IMR-90 (cell line): ENCODE results near the gene HLA-DRB1. TPM values are rescaled to one million over a fixed set of nuclear protein-coding genes. Genes with fewer than 3 reads are reported as not detected.

Source experiments
- ATAC-seq: fragments of 200-7000 bp; cut with Tn5 transposase; 2 replicates; pipeline ENCODE4 v1.9.1; 2020; ENCODE audit warnings: low read depth, mild to moderate bottlenecking, moderate library complexity
- BruUV-seq: library from RNA; stranded (reverse); fragments of 400-500 nt; replicated peaks from 2 replicates; lab custom pipeline; 2021; lab: Mats Ljungman, UMichigan
- CTCF ChIA-PET: fragments of 300-600 bp; formaldehyde crosslinking; extraction: SDS; loops from one replicate; lab custom pipeline; 2021; ENCODE audit warnings: antibody characterized with exemption; lab: Yijun Ruan, JAX
- POLR2A ChIA-PET: fragments of 300-600 bp; sonication (Branson Sonifier 250); formaldehyde crosslinking; loops from one replicate; lab custom pipeline; 2022; ENCODE audit warnings: antibody characterized with exemption; ENCODE audit not compliant: unreplicated experiment; lab: Charles Lee
- DNase-seq: peaks from one replicate; pipeline ENCODE4 v3.0.0; 2013
- H2AFZ ChIP-seq: replicated peaks from 2 replicates; pipeline ENCODE3; 2013; ENCODE audit warnings: low read length, mild to moderate bottlenecking; ENCODE audit not compliant: poor library complexity
- H2AK5ac ChIP-seq: 2 replicates; pipeline ENCODE4 v1.6.1; 2013; ENCODE audit warnings: low read depth, low read length, inconsistent platforms
- H2AK9ac ChIP-seq: replicated peaks from 2 replicates; pipeline ENCODE3; 2013; ENCODE audit warnings: mild to moderate bottlenecking, low read depth, low read length, moderate library complexity; ENCODE audit not compliant: poor library complexity
- H2BK120ac ChIP-seq: 2 replicates; pipeline ENCODE4 v1.6.1; 2013; ENCODE audit warnings: low read depth, low read length, inconsistent platforms
- H2BK15ac ChIP-seq: 3 replicates; pipeline ENCODE4 v1.6.1; 2013; ENCODE audit warnings: low read depth, low read length, inconsistent platforms
- H2BK20ac ChIP-seq: 2 replicates; pipeline ENCODE4 v1.6.1; 2013; ENCODE audit warnings: low read depth, mild to moderate bottlenecking, inconsistent platforms, low read length, moderate library complexity
- H2BK5ac ChIP-seq: 2 replicates; pipeline ENCODE4 v1.6.1; 2013; ENCODE audit warnings: mild to moderate bottlenecking, low read depth, low read length, inconsistent platforms; ENCODE audit not compliant: poor library complexity, severe bottlenecking
- H3K14ac ChIP-seq: replicated peaks from 2 replicates; pipeline ENCODE4 v1.6.1; 2013; ENCODE audit warnings: low read depth, low read length, inconsistent platforms
- H3K18ac ChIP-seq: 2 replicates; pipeline ENCODE4 v1.6.1; 2013; ENCODE audit warnings: low read depth, low read length, control low read depth
- H3K23ac ChIP-seq: 2 replicates; pipeline ENCODE4 v1.6.1; 2013; ENCODE audit warnings: low read depth, low read length, inconsistent platforms
- H3K27ac ChIP-seq: 2 replicates; pipeline ENCODE4 v1.5.1; 2013; ENCODE audit warnings: mild to moderate bottlenecking, control low read depth, low read length; ENCODE audit not compliant: insufficient read depth
- H3K27me3 ChIP-seq: 2 replicates; pipeline ENCODE4 v1.6.1; 2013; ENCODE audit warnings: low read length; ENCODE audit not compliant: control insufficient read depth, insufficient read depth
- H3K36me3 ChIP-seq: 2 replicates; pipeline ENCODE4 v1.6.1; 2013; ENCODE audit warnings: low read length, mixed read lengths; ENCODE audit not compliant: control insufficient read depth, insufficient read depth
- H3K4ac ChIP-seq: 2 replicates; pipeline ENCODE4 v1.6.1; 2013; ENCODE audit warnings: low read depth, low read length, inconsistent platforms
- H3K4me1 ChIP-seq: 2 replicates; pipeline ENCODE4 v1.6.1; 2013; ENCODE audit warnings: low read length, mixed read lengths; ENCODE audit not compliant: control insufficient read depth, insufficient read depth
- H3K4me2 ChIP-seq: 2 replicates; pipeline ENCODE4 v1.6.1; 2013; ENCODE audit warnings: low read depth, mild to moderate bottlenecking, control low read depth, low read length, moderate library complexity
- H3K4me3 ChIP-seq: 2 replicates; pipeline ENCODE4 v1.5.1; 2013; ENCODE audit warnings: low read depth, mild to moderate bottlenecking, control low read depth, low read length, moderate library complexity; ENCODE audit not compliant: insufficient read depth
- H3K56ac ChIP-seq: 2 replicates; pipeline ENCODE4 v1.6.1; 2013; ENCODE audit warnings: low read length, inconsistent platforms; ENCODE audit not compliant: insufficient read depth; ENCODE audit errors: extremely low read depth
- H3K79me1 ChIP-seq, 2 experiments: 2 replicates each; pipeline ENCODE4 v1.6.1; 2013; ENCODE audit warnings: low read length in 2 of 2, inconsistent platforms in 1 of 2, low read depth in 1 of 2
- H3K9ac ChIP-seq: 2 replicates; pipeline ENCODE4 v1.6.1; 2013; ENCODE audit warnings: low read depth, low read length, control low read depth
- H3K9me1 ChIP-seq: 2 replicates; pipeline ENCODE4 v1.6.1; 2013; ENCODE audit warnings: low read length, inconsistent platforms; ENCODE audit not compliant: insufficient read depth
- H3K9me3 ChIP-seq: 2 replicates; pipeline ENCODE4 v1.6.1; 2013; ENCODE audit warnings: low read length; ENCODE audit not compliant: control insufficient read depth, insufficient read depth
- H4K20me1 ChIP-seq: 2 replicates; pipeline ENCODE4 v1.6.1; 2013; ENCODE audit warnings: low read length, inconsistent platforms; ENCODE audit not compliant: insufficient read depth
- H4K5ac ChIP-seq: 2 replicates; pipeline ENCODE4 v1.6.1; 2013; ENCODE audit warnings: mild to moderate bottlenecking, low read depth, low read length, control low read depth
- H4K8ac ChIP-seq, 2 experiments: 2 replicates each; pipeline ENCODE4 v1.6.1; 2013; ENCODE audit warnings: low read depth in 2 of 2, low read length in 2 of 2, control low read depth in 1 of 2, inconsistent platforms in 1 of 2
- H4K91ac ChIP-seq: 2 replicates; pipeline ENCODE4 v1.6.1; 2013; ENCODE audit warnings: low read depth, low read length, inconsistent platforms; ENCODE audit not compliant: insufficient read depth
- MAFK ChIP-seq: IDR thresholded peaks from 2 replicates; pipeline ENCODE4 v1.6.1; 2012; ENCODE audit warnings: low read depth, low read length, improper control_type of control experiment
- MAZ ChIP-seq: IDR thresholded peaks from 2 replicates; pipeline ENCODE4 v1.6.1; 2012; ENCODE audit warnings: low read depth, mild to moderate bottlenecking, low read length, improper control_type of control experiment, moderate library complexity, borderline replicate concordance
- NFE2L2 ChIP-seq: fragments of 150-350 bp; IDR thresholded peaks from 2 replicates; pipeline ENCODE4 v1.6.1; 2016; ENCODE audit warnings: low read depth, mild to moderate bottlenecking, low read length
- POLR2A ChIP-seq: IDR thresholded peaks from 2 replicates; pipeline ENCODE4 v1.6.1; 2012; ENCODE audit warnings: mild to moderate bottlenecking, low read depth, low read length
- WGBS, 2 experiments: methylation state at CpG; one replicate each; pipeline versions ENCODE4 v1.1.5 to v1.1.7; 2013; ENCODE audit warnings: missing lambda C conversion rate in 2 of 2; ENCODE audit not compliant: insufficient read length in 1 of 2; ENCODE audit errors: extremely low coverage in 2 of 2; 5-methylcytosine and 5-hydroxymethylcytosine counted together
- dilution Hi-C: fragments of 300-500 bp; cut with HindIII; formaldehyde crosslinking; loops from one replicate; pipeline ENCODE4 v1.14.3; 2018; ENCODE audit warnings: low sequenced_read_pairs; ENCODE audit not compliant: unreplicated experiment
- in situ Hi-C: fragments of 300-500 bp; cut with MboI; formaldehyde crosslinking; loops from 3 replicates; pipeline ENCODE4 v1.14.3; 2019; ENCODE audit warnings: low sequenced_read_pairs, inconsistent platforms, mixed read lengths
- intact Hi-C: fragments of 100-400 bp; cut with micrococcal nuclease; formaldehyde crosslinking; loops from 2 replicates; pipeline ENCODE4 v1.10.0; 2022
- polyA plus RNA-seq, 3 experiments: library from polyadenylated mRNA; depleted of rRNA; stranded (reverse); fragments of >200 nt; gene quantifications; 2 replicates each; pipeline ENCODE4 v1.2.3, GENCODE V29; 2012; ENCODE audit warnings: low replicate concordance in 1 of 3
- total RNA-seq: library from RNA; depleted of rRNA; stranded (reverse); fragments of >200 nt; gene quantifications from 2 replicates; pipeline ENCODE4 v1.2.3, GENCODE V29; 2012
- TF ChIP-seq, protein P1 (sequence below): conservative IDR thresholded peaks from 2 replicates; pipeline ENCODE4 v1.5.1; 2012; ENCODE audit warnings: mild to moderate bottlenecking, low read depth, low read length, improper control_type of control experiment

Gene HLA-DRB1
- total and polyA plus RNA-seq, 2 of the 4 experiments (the other 2 are of a cell fraction): not detected

DNA sequence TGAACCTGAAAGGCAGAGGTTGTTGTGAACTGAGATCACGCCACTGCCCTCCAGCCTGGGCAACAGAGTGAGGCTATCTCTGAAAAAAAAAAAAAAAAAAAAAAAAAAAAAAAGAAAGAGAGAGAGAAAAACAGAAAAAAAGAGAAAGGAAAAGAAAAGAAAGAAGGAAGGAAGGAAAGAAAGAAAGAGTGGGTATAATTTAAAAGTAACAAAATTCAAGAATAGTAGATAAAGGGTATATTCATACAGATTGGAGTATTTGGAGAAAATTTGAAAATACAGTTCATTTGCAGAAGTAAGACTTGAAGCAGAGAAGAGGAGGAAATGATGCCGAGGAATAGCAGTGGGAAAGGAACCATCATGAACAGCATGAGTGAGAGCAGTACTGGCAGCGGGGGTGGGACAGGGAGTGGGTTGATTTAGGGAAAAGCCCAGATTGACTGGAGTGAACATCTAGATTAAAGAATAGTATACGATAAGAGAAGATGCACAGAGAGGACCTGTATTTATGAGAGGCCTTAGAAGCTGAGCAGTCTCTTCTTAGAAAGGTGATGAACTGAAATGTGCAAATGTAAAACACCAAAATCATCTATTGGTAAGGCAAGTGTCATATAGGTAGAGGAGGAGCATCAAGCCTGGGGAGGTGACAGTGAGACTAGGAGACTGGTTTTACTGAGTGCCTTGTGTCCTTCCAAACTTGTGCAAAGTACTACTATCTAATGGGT is 17.8 kb upstream of the HLA-DRB1 start:
- Histone ChIP-seq H3K4ac (no peak overlapping the region), H2AK5ac (no peak overlapping the region), H3K9me3 (no peaks in the 10 kb centered on the region), H3K4me2 (no peak overlapping the region), H3K27me3 (no peaks in the 10 kb centered on the region), H2BK5ac (no peak overlapping the region), H3K36me3 (no peaks in the 10 kb centered on the region), H3K4me1 (no peaks in the 10 kb centered on the region), H4K8ac (no peak overlapping the region), H3K4me3 (no peak overlapping the region), H4K20me1 (no peaks in the 10 kb centered on the region), H3K23ac (no peak overlapping the region), H3K18ac (no peak overlapping the region), H4K91ac (no peak overlapping the region), H2AFZ (no peak overlapping the region), H2BK15ac (no peak overlapping the region), H3K9me1 (no peaks in the 10 kb centered on the region), H2BK120ac (no peak overlapping the region), H3K14ac (no peak overlapping the region), H3K79me1 (no peaks in the 10 kb centered on the region), H3K56ac (no peak overlapping the region), H3K27ac (no peak overlapping the region), H3K9ac (no peak overlapping the region), H4K5ac (no peak overlapping the region), H2BK20ac (no peak overlapping the region), H2AK9ac (no peak overlapping the region)
- DNase-seq: no peak
- TF ChIP-seq NFE2L2 (no peak), MAZ (no peak), POLR2A (no peak), MAFK (no peak)
- TF ChIP-seq, protein P1, sequence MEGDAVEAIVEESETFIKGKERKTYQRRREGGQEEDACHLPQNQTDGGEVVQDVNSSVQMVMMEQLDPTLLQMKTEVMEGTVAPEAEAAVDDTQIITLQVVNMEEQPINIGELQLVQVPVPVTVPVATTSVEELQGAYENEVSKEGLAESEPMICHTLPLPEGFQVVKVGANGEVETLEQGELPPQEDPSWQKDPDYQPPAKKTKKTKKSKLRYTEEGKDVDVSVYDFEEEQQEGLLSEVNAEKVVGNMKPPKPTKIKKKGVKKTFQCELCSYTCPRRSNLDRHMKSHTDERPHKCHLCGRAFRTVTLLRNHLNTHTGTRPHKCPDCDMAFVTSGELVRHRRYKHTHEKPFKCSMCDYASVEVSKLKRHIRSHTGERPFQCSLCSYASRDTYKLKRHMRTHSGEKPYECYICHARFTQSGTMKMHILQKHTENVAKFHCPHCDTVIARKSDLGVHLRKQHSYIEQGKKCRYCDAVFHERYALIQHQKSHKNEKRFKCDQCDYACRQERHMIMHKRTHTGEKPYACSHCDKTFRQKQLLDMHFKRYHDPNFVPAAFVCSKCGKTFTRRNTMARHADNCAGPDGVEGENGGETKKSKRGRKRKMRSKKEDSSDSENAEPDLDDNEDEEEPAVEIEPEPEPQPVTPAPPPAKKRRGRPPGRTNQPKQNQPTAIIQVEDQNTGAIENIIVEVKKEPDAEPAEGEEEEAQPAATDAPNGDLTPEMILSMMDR: no peak
- no TSS peak for BruUV-seq
- dilution Hi-C loops: no loop called here
- no peak for ATAC-seq
- in situ Hi-C loops: no loop called here
- intact Hi-C loops: no loop called here
- POLR2A ChIA-PET: no interaction called here
- 41% methylated on average over 2 of the region's 4 CpGs; no CpG with 5 or more reads in 1 of the 2 experiments for WGBS, 2 experiments
- CTCF ChIA-PET: no interaction called here
